ENCODE measurements around the gene GJB3.
"Not testable (repeated sequence)": the region's sequence is repeated elsewhere in the genome, so short reads cannot be mapped to it uniquely, and the experiment has no call there.

GRCh38 chr1:34737236-34737635 lies 43.8 kb upstream of the GJB3 start:
- TF ChIP-seq POLR2A, CTCF (IDR thresholded peaks at IDR 0.05): not testable (repeated sequence)

Data from lower leg skin (tissue), 3 donors.